Measurements from ENCODE around the gene NLRP5.

NLRP5 gene

DNA sequence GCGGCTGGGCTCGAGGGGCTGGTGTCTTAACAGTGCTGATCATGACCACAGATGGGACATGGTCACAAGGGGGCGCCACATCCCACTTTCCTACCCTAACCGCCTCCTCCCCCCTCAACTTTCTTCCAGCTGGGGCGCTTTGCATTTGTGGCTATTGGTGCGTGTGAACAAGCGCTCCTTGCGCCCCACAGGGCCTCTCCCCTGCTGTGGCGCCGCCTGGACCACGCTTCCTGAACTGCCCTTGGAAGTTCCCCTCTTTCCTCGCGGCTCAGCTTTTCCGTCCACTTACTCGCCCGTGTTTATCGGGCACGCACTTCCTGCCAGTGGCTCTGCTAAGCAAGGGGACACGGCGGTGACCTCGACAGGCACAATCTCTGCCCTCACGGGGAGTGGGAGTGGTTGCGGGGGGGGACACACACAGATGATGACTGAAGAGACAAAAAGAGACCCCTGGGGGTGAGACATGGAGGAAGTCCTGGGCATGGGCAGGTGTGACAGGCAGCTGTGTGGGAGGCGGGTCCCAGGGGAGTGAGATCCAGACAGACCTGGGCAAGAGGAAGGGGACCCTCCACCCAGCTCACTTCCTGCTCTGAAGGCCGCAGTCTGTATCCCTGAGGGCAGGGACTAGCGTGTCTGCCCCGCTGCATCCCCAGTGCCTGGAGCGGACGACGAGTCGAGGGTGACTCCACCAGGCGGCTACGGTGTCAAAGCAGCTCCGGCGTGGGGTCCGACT, 94.3 kb downstream of the NLRP5 start:
- no peak overlapping the region for H3K27ac ChIP-seq
- TF ChIP-seq, protein P1, sequence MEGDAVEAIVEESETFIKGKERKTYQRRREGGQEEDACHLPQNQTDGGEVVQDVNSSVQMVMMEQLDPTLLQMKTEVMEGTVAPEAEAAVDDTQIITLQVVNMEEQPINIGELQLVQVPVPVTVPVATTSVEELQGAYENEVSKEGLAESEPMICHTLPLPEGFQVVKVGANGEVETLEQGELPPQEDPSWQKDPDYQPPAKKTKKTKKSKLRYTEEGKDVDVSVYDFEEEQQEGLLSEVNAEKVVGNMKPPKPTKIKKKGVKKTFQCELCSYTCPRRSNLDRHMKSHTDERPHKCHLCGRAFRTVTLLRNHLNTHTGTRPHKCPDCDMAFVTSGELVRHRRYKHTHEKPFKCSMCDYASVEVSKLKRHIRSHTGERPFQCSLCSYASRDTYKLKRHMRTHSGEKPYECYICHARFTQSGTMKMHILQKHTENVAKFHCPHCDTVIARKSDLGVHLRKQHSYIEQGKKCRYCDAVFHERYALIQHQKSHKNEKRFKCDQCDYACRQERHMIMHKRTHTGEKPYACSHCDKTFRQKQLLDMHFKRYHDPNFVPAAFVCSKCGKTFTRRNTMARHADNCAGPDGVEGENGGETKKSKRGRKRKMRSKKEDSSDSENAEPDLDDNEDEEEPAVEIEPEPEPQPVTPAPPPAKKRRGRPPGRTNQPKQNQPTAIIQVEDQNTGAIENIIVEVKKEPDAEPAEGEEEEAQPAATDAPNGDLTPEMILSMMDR (conservative IDR thresholded peaks at IDR 0.05), result peak; percentile 37

DNA sequence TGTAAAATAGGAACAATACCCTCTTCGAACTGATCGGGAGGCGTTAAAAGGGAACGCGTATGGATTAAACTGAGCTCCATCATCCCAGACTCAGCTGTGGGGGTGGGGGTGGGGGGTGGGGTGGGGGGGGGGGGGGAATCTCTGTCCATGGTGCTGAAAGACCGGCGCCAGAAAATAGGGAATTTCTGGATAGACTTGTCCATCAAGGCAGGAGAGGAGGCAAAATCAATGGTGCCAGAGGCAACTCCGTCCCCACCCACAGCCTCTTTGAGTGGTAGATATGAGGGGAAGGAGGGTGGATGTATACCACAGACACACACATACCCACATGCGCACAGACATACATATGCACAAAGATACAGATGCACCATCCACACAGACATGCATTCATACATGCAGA, 97.1 kb downstream of the NLRP5 start:
- TF ChIP-seq, protein P1 (conservative IDR thresholded peaks at IDR 0.05), result no peak
- no peak overlapping the region for H3K27ac ChIP-seq

DNA sequence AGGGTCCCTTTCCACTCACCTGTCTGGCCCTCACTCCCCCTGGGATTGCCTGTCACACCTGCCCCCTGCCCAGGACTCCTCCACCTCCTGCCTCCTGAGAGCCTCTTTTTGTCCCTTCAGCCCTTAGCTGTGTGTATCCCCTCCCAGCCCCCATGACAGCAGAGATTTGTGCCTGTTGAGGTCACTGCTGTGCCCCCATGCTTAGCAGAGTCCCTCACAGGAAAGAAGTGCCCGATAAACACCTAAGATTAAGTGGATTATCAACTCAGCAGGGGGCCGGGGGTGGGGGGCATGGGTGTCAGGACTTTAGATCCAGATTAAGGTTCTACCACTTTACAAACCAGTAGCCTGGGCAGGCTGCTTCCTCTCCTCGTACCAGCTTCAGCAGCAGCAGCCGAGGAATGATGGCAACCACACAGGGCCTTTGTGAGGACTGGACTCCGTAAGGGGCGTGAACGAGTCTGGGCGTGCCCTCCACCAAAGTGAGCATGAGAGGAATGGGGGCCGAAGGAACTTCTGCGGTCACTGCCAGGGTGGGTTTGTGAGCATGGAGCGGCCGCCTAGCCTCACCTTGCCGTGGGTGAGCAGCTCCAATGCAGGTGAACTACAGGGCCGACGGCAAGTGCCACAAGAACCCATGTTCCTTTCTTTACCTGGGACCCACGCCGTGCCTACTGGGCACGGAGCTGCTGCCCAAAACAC, 98.4 kb downstream of the NLRP5 start:
- H3K27ac ChIP-seq, result no peak overlapping the region
- TF ChIP-seq, protein P1 (conservative IDR thresholded peaks at IDR 0.05), result no peak

DNA sequence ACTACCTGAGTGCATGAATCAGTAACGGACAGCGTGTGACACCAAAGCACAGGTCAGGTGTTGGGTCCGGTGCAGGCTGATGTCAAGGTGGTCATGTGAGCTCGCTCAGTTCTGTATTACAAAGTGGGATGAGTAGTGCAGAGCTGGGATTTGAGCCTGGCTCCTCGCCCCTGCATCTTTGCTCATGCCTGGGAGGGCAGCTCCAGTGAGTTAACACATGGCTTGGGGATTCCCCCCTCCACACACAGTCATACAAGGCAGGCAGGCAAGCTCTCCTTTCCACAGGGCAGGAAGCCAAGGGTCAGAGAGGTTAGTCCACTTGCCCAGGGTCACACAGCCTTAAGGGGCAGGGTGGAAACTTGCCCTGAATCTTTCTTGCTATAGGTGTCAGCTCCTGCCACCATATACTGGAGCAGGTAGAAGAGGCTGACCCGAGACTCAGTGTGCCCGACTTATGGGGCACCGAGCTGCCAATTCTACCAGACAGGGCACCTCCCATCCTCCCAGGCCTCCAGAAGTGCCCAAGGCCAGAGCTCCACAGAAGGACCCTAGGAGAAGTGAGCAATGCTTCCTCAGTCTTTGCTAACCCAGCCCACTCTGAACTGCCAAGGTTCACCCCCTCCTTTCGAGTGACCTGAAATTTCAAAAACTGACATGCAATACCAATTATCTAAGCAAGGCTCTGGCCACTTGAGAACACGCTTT, 99.1 kb downstream of the NLRP5 start:
- H3K27ac ChIP-seq, result no peak overlapping the region

DNA sequence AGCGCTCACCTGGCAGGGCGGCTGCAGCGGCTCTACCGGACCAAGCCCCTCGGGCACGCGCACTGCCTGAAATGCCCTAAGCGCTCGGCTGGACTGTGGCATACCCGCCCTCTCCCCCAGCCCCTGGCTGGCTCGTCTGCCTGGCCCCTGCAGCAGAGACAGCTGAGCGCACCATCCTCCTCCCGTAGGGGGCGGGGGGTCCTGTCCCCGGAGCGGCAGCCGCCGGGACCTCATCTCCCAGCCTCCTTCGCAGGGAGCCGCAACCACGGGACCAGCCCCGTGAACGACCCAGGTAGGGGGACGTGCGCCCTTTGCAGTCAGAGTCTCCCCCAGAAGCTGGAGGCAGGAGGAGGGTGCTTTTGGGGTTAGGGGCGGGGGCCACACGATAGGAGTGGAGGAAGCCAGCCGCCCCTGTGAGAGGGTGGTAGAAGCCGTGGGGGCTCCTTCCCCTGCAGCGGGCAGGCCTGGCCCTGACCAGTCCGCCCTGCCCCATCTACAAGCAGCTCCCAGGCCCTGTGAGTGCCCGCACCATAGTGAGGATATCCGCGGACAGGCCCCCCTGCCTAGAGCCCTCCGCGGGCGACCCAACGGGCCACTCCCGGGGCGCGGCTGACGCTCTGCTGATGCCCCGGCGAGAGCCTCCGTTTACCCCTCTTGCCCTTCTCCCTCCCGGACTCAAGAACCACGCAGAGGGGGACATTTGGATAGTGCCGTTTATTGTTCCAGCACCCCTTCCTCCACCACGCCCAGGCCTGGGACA, 100.3 kb downstream of the NLRP5 start:
- TF ChIP-seq, protein P1 (conservative IDR thresholded peaks at IDR 0.05), result no peak
- no peak overlapping the region for H3K27ac ChIP-seq

More for the DNA sequence above, 99.1 kb downstream of the NLRP5 start:
- TF ChIP-seq, protein P1 (conservative IDR thresholded peaks at IDR 0.05), result no peak

DNA sequence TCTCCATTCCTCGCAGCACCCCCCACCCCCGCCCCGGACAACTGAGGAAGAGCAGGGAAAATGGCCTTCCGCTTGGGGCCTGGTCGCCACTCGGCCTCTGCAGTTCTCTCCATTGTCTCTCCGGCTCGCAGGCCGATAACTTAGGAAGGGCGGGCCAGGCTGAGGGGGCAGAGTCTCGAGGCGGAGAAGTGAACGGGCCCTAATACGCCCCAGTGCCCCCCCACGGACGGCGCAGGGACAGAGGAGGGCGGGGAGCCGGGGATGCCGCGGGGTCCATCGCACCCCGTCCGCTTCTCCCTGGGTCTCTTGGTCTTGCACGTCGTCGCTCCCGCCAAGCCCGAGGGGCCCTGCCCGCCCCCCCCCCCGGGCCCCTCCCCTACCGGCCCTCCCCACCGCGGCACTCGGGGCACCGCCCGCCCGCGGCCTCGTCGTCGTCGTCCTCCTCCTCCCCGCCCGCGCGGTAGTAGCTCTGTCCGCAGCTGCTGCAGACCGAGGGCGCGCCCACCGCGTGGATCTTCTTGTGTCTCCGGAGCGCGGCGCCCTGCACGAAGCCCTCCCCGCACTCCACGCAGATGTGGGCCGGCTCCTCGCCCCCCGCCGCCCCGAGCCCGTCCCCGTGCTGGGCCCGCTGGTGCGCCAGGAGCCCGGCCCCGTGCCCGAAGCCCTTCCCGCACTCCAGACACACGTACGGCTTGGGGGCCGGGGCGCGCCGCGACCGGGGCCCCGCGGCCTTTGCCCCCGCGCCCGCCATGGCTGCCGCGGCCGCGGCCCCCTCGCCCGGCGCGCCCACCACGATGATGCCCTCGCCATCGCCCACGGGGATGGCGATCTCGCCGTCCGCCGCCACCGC, 101.3 kb downstream of the NLRP5 start:
- TF ChIP-seq, protein P1 (conservative IDR thresholded peaks at IDR 0.05), result no peak
- no peak overlapping the region for H3K27ac ChIP-seq

All from VCaP (cell line).